ENCODE measurements around the gene GRK3. TPM values are rescaled to one million over a fixed set of nuclear protein-coding genes. Genes with fewer than 3 reads are reported as not detected.

The GRK3 gene
- total and polyA plus RNA-seq, 2 donors (not counting 3 experiments of a cell fraction or from before 2014, with no cell fraction given): 0.68 to 4.4 TPM

- Histone ChIP-seq H3K27ac (ENCODE audit: insufficient read depth, low read depth, low read length) (no peak overlapping the region), H3K79me2 (ENCODE audit: control insufficient read depth, insufficient read depth, low read length) (no peaks in the 10 kb centered on the region), H3K27me3 (ENCODE audit: control insufficient read depth in 2 of 2, insufficient read depth in 2 of 2, low read length in 2 of 2) (peaks cover 0 to 2% of the 10 kb centered on the region in 2 experiments), H3K9me1 (replicated peaks; ENCODE audit: control insufficient read depth, extremely low read depth, insufficient read depth, low read length) (no peaks in the 10 kb centered on the region), H3K4me1 (ENCODE audit: control insufficient read depth, extremely low read depth, insufficient read depth, low read length) (no peaks in the 10 kb centered on the region), H2AFZ (ENCODE audit: low read depth, low read length) (no peak overlapping the region), H4K20me1 (replicated peaks; ENCODE audit: control insufficient read depth, extremely low read depth, insufficient read depth, low read length) (no peaks in the 10 kb centered on the region), H3K9me3 (replicated peaks; ENCODE audit: control insufficient read depth, insufficient read depth, low read length) (no peaks in the 10 kb centered on the region), H3K36me3 (ENCODE audit: control insufficient read depth in 2 of 2, extremely low read depth in 1 of 2, insufficient read depth in 2 of 2, low read length in 2 of 2) (no peaks in the 10 kb centered on the region), H3K9ac (replicated peaks; ENCODE audit: extremely low read depth, insufficient read depth, low read length) (no peak overlapping the region), H3K4me3 (replicated peaks in 1 of 3; ENCODE audit: insufficient read depth in 1 of 3, low read depth in 1 of 3, low read length in 3 of 3) (no peak overlapping the region), H3K4me2 (ENCODE audit: insufficient read depth, low read length) (no peak overlapping the region)
- CTCF ChIA-PET: no interaction called here
- no TSS peak for BruUV-seq (replicated peaks)
- POLR2A ChIA-PET: no interaction called here
- DNase-seq (ENCODE audit: low read depth, low spot score) (no peak), FAIRE-seq (no peak)
- intact Hi-C loops (cut with micrococcal nuclease): no loop called here
- dilution Hi-C loops (cut with MboI; ENCODE audit: extremely low pct_ligation_motif_present, low sequenced_read_pairs): no loop called here
- TF ChIP-seq MYC (IDR thresholded peaks at IDR 0.05; ENCODE audit: low read depth, low read length) (no peak), FOS (IDR thresholded peaks at IDR 0.05; ENCODE audit: borderline replicate concordance, insufficient read depth, low read length) (no peak), MAX (IDR thresholded peaks at IDR 0.05; ENCODE audit: insufficient read depth, insufficient read length) (no peak), POLR2AphosphoS5 (IDR thresholded peaks at IDR 0.05; ENCODE audit: insufficient read depth, low read depth, low read length) (no peak), EZH2 (IDR thresholded peaks at IDR 0.05; ENCODE audit: borderline replicate concordance, low read depth, low read length, severe bottlenecking) (no peak)
Observed at GRCh38 chr22:25663654-25664053, 99.2 kb downstream of the GRK3 start.

GRCh38 chr22:25666308-25666707 is 101.8 kb downstream of the GRK3 start:
- Histone ChIP-seq H3K36me3 (ENCODE audit: control insufficient read depth in 2 of 2, extremely low read depth in 1 of 2, insufficient read depth in 2 of 2, low read length in 2 of 2) (no peaks in the 10 kb centered on the region), H3K9ac (replicated peaks; ENCODE audit: extremely low read depth, insufficient read depth, low read length) (no peak overlapping the region), H3K27me3 (ENCODE audit: control insufficient read depth in 2 of 2, insufficient read depth in 2 of 2, low read length in 2 of 2) (no peaks in the 10 kb centered on the region), H3K9me1 (replicated peaks; ENCODE audit: control insufficient read depth, extremely low read depth, insufficient read depth, low read length) (no peaks in the 10 kb centered on the region), H2AFZ (ENCODE audit: low read depth, low read length) (no peak overlapping the region), H3K79me2 (ENCODE audit: control insufficient read depth, insufficient read depth, low read length) (no peaks in the 10 kb centered on the region), H3K4me1 (ENCODE audit: control insufficient read depth, extremely low read depth, insufficient read depth, low read length) (no peaks in the 10 kb centered on the region), H3K4me2 (ENCODE audit: insufficient read depth, low read length) (no peak overlapping the region), H3K9me3 (replicated peaks; ENCODE audit: control insufficient read depth, insufficient read depth, low read length) (no peaks in the 10 kb centered on the region), H3K27ac (ENCODE audit: insufficient read depth, low read depth, low read length) (no peak overlapping the region), H3K4me3 (replicated peaks in 1 of 3; ENCODE audit: insufficient read depth in 1 of 3, low read depth in 1 of 3, low read length in 3 of 3) (no peak overlapping the region), H4K20me1 (replicated peaks; ENCODE audit: control insufficient read depth, extremely low read depth, insufficient read depth, low read length) (no peaks in the 10 kb centered on the region)
- CTCF ChIA-PET: interaction anchor here (0.9 to 1.8 kb wide), 2 partner anchors 11 to 107 kb away, joined by 3 to 5 read pairs; no protein-coding TSS in a partner anchor
- FAIRE-seq (no peak), DNase-seq (ENCODE audit: low read depth, low spot score) (no peak)
- intact Hi-C loops (cut with micrococcal nuclease) (no loop called here), dilution Hi-C loops (cut with MboI; ENCODE audit: extremely low pct_ligation_motif_present, low sequenced_read_pairs) (no loop called here)
- TF ChIP-seq MAX (IDR thresholded peaks at IDR 0.05; ENCODE audit: insufficient read depth, insufficient read length): no peak
- no peak for TF ChIP-seq POLR2AphosphoS5 (IDR thresholded peaks at IDR 0.05; ENCODE audit: insufficient read depth, low read depth, low read length)
- TF ChIP-seq GATA2 (IDR thresholded peaks at IDR 0.05; ENCODE audit: insufficient read depth, insufficient read length, low read depth, low read length): no peak
- TF ChIP-seq POLR2A (IDR thresholded peaks at IDR 0.05; ENCODE audit: low read depth, low read length): no peak
- TF ChIP-seq CTCF (IDR thresholded peaks at IDR 0.05; ENCODE audit: extremely low read depth in 1 of 2, insufficient read depth in 1 of 2, low read depth in 1 of 2, low read length in 2 of 2): no peak
- POLR2A ChIA-PET: no interaction called here
- BruUV-seq (replicated peaks): no TSS peak
